Dedifferentiated amniotic fluid mesenchymal stem cell (primary cell): Measurements from ENCODE around the gene RIPOR3.
"Not testable (repeated sequence)": the region's sequence is repeated elsewhere in the genome, so short reads cannot be mapped to it uniquely, and the experiment has no call there.

Experiments
- DNase-seq: peaks from one replicate; pipeline ENCODE4 v3.0.0-alpha.2; 2016; ENCODE audit errors: extremely low spot score

The RIPOR3 gene

GRCh38 chr20:50724851-50725723 is 33.7 kb upstream of the RIPOR3 start:
- DNase-seq = peak; percentile 92

- no peak for DNase-seq
Observed at GRCh38 chr20:50724112-50724725, 32.9 kb upstream of the RIPOR3 start.

- DNase-seq = no peak
Observed at GRCh38 chr20:50723672-50724071, 32.3 kb upstream of the RIPOR3 start.

DNA sequence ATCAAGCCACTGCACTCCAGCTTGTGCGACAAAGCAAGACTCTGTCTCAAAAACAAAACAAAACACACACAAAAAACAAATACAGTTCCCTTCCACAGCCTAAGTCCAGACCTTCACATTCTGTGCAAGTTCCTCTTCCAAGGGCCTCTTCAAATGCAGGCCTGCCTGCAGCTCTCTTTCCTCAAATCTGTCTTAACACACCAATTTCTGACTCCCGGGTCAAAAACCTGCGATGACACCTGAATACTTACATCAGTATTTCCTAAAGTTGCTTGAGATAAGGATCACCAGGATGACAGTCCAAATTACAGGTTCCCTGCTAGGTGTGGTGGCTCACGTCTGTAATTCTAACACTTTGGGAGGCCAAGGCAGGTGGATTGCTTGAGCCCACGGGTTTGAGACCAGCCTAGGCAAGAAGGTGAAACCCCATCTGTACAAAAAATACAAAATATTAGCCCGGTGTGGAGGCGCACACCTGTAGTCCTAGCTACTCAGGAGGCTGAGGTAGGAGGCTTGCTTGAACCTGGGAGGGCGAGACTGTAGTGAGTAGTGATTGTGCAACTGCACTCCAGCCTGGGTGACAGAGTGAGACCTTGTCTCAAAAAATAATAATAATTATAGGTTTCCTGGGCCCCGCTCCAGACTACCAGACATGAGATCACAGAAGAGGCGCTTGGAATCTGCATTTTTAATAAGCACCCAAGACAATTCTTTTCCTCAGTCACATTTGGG is 31.2 kb upstream of the RIPOR3 start:
- DNase-seq = no peak

- no peak for DNase-seq
Observed at GRCh38 chr20:50721881-50722281, 30.5 kb upstream of the RIPOR3 start.

DNA sequence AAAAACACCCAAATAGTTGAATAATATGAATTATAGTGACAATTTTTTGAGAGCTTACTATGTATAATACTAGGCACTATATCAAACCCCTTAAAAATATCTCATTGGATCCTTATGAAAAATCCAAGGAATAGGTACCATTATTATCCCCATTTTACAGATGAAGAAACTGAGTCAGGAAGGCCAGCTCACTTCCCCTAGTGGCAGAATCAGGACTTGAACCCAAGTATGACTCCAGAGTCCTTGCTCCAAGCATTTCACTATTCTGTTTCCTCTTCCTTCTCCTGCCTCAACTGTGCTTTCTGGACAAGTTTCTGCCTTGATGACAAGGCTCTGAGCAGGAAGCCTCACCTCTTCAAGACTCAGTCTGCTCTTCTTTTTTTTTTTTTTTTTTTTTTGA is 29.2 kb upstream of the RIPOR3 start:
- DNase-seq = no peak

- no peak for DNase-seq
Observed at GRCh38 chr20:50720026-50720425, 28.7 kb upstream of the RIPOR3 start.

GRCh38 chr20:50719328-50719727 is 28.0 kb upstream of the RIPOR3 start:
- DNase-seq = no peak

- no peak for DNase-seq
Observed at GRCh38 chr20:50717974-50718761, 26.8 kb upstream of the RIPOR3 start.

- DNase-seq = no peak
Observed at GRCh38 chr20:50717312-50717711, 26.0 kb upstream of the RIPOR3 start.

DNA sequence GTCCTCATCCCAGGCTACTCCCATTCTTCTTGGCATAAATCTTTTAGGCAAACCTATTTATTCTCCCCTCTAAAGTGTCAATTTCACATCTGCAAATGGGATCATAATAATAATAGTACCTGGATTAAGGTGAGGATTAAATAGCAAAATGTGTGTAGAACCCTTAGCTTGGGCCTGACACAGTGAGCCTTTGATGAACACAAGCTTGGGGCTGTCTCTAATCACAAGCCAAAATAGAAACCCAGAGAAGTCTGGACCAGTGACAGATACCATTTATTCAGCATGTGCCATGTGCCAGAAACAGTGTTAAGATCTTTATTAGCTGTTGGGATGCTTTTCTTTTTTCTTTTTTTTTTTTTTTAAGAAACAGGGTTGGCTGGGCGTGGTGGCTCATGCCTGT is 25.2 kb upstream of the RIPOR3 start:
- DNase-seq = no peak

GRCh38 chr20:50715694-50716093 is 24.4 kb upstream of the RIPOR3 start:
- no peak for DNase-seq

- not testable (repeated sequence) for DNase-seq
Observed at GRCh38 chr20:50714426-50714825, 23.1 kb upstream of the RIPOR3 start.

DNA sequence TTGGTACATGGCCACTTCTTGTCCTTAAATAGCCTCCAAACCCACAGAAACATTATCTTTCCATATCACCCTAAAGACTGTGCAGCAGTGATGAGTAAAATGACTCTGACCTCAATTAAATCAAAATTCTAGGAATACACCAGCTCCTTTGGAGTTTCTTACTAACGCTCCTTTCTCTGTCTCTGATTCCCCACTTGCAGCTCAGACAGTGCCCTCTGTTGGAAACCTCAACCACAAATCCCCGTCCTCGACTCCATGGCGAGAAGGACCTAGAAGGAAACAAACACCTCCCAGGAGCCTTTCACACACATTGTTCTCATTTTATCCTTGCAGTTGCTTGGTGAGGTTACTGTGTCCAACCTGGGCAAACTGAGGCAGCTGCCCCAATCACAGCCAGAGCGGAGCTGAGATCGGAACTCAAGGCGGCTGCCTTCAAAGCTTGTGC is 22.3 kb upstream of the RIPOR3 start:
- no peak for DNase-seq

DNA sequence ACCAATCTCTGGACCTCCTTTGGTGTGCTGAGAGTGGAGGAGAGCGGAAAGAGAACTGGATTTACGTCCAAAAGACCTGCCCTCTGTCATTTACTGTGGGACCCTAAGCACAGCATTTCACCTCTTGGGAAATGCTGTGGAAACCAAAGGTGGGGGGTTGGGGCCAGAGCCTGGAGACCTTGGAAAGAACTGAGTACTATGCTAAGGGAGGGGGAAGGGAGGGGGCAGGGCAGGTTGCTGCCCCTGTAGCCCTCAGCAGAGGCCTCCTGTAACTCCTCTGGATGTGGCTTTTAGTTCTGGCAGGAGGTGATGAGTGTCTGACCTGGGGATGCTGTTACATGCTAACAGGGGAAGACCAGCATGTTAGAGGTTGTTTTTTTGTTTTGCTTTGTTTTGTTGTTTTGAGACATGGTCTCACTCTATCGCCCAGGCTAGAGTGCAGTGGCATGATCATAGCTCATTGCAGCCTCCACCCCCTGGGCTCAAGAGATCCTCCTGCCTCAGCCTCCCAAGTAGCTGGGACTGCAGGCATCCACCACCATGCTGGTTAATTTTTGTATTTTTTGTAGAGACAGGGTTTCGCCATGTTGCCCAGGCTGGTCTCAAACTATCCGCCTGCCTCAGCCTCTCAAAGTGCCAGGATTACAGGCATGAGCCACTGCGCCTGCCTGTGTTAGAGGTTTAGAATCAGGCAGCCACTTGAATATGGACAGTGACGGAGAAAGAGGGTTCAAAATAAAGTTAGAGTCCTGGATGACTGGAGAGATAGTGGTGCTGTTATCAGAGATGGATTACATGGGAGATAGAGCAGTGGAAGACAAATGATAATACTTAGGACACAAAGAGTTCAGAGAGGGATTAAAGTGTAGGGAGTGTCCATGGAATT is 21.7 kb upstream of the RIPOR3 start:
- DNase-seq = no peak

DNA sequence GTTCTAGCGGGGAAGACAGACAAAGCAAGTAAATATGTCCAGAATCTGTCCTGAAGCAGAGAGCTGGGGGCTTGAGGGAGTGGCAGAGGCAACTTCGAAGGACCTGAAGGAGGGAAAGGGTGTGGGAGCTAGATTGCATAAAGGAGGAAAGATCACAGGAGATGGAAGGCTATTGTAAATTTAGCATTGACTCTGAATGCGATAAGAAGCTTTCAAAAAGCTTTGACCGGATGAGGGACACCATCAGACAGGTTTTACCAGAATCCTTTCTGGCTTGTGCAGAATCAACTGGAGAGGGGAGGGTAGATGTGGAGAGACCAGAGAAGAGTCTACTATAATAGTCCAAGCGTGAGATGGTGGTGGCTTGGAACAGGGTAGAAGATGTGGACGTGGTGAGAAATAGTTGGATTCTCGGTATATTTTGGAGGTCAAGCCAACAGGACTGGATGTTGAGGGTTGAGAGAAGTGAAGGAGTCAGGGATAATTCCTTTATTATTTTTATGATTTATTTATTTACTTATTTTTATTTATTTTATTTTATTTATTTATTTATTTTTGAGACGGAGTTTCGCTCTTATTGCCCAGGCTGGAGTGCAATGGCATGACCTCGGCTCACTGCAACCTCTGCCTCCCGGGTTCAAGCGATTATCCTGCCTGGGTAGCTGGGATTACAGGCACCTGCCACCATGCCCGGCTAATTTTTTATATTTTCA is 19.9 kb upstream of the RIPOR3 start:
- no peak for DNase-seq

- no peak for DNase-seq
Observed at GRCh38 chr20:50710492-50711063, 19.2 kb upstream of the RIPOR3 start.

- no peak for DNase-seq
Observed at GRCh38 chr20:50709636-50709973, 18.3 kb upstream of the RIPOR3 start.

GRCh38 chr20:50708845-50709635 is 17.7 kb upstream of the RIPOR3 start:
- no peak for DNase-seq
